Calu3 (cell line): ENCODE data around the gene PSME1. TPM values are rescaled to one million over a fixed set of nuclear protein-coding genes. Genes with fewer than 3 reads are reported as not detected.
A peak's percentile ranks its signal among the peaks of the same experiment; 100 is the strongest.

Experiments
- BruUV-seq: library from RNA; stranded (reverse); fragments of 400-500 nt; replicated peaks from 2 replicates; lab custom pipeline; 2021; lab: Mats Ljungman, UMichigan
- CTCF ChIA-PET: fragments of 300-600 bp; sonication (Branson Sonifier 250); formaldehyde crosslinking; loops from one replicate; lab custom pipeline; 2022; ENCODE audit warnings: antibody characterized with exemption; lab: Charles Lee
- DNase-seq: peaks from one replicate; pipeline ENCODE4 v3.0.0; 2022
- H3K27ac Mint-ChIP-seq: one replicate; pipeline ENCODE4 v1.8.0; 2022; ENCODE audit warnings: mixed read lengths; ENCODE audit not compliant: unreplicated experiment
- H3K27me3 Mint-ChIP-seq: one replicate; pipeline ENCODE4 v1.8.0; 2022; ENCODE audit warnings: mixed read lengths; ENCODE audit not compliant: unreplicated experiment
- H3K36me3 Mint-ChIP-seq: one replicate; pipeline ENCODE4 v1.8.0; 2022; ENCODE audit warnings: mild to moderate bottlenecking, moderate library complexity, mixed read lengths; ENCODE audit not compliant: insufficient read depth, unreplicated experiment
- H3K4me1 Mint-ChIP-seq: one replicate; pipeline ENCODE4 v1.8.0; 2022; ENCODE audit warnings: mild to moderate bottlenecking, low read depth, mixed read lengths; ENCODE audit not compliant: unreplicated experiment
- H3K4me3 Mint-ChIP-seq: one replicate; pipeline ENCODE4 v1.8.0; 2022; ENCODE audit warnings: mild to moderate bottlenecking, low read depth, moderate library complexity, mixed read lengths; ENCODE audit not compliant: unreplicated experiment
- H3K9me3 Mint-ChIP-seq: one replicate; pipeline ENCODE4 v1.8.0; 2022; ENCODE audit warnings: low read depth, mixed read lengths; ENCODE audit not compliant: unreplicated experiment
- CTCF ChIP-seq: fragments of 200-600 bp; IDR thresholded peaks from one replicate; pipeline ENCODE4 v1.8.0; 2022; ENCODE audit warnings: antibody characterized with exemption; ENCODE audit not compliant: unreplicated experiment
- intact Hi-C: fragments of 100-400 bp; cut with micrococcal nuclease; formaldehyde crosslinking; loops from one replicate; pipeline ENCODE4 v1.10.0; 2022; ENCODE audit not compliant: unreplicated experiment
- total RNA-seq: library from RNA; stranded (reverse); gene quantifications from 2 replicates; pipeline ENCODE4 v1.2.3, GENCODE V29; 2022

PSME1 gene
- total RNA-seq, 1 experiment from 2014 or later, result 259 TPM

GRCh38 chr14:24159777-24160498, 23.9 kb downstream of the PSME1 start:
- Mint-ChIP-seq H3K4me1 (peaks cover 15% of the 10 kb centered on the region), H3K36me3 (peaks cover 66% of the 10 kb centered on the region), H3K4me3 (peak overlapping the region; percentile 76), H3K27ac (peak overlapping the region; percentile 86), H3K9me3 (no peaks in the 10 kb centered on the region), H3K27me3 (no peaks in the 10 kb centered on the region)
- intact Hi-C loops, result loop anchor here (2.0 kb wide), 2 partner anchors 13 to 45 kb away; partner anchors contain the start of genes DCAF11, NRL, PSME2 and RNF31
- TF ChIP-seq CTCF, result no peak
- DNase-seq, result no peak
- CTCF ChIA-PET, result interaction anchor here (0.6 to 2.4 kb wide), 6 partner anchors 13 to 83 kb away, joined by 3 to 14 read pairs (median 4); partner anchors contain the start of genes PCK2 and RNF31
- BruUV-seq, result no TSS peak

GRCh38 chr14:24160499-24160849, 24.5 kb downstream of the PSME1 start:
- peak overlapping the region; percentile 86 for H3K27ac Mint-ChIP-seq
- intact Hi-C loops, result loop anchor here (2.0 kb wide), 2 partner anchors 14 to 46 kb away; partner anchors contain the start of genes DCAF11, NRL, PSME2 and RNF31
- peak overlapping the region; percentile 76 for H3K4me3 Mint-ChIP-seq
- no peaks in the 10 kb centered on the region for H3K9me3 Mint-ChIP-seq
- no peak for DNase-seq
- CTCF ChIA-PET, result interaction anchor here (1.2 to 2.4 kb wide), 11 partner anchors 14 to 102 kb away, joined by 3 to 24 read pairs (median 7); partner anchors contain the start of genes DCAF11, EMC9, NRL and PCK2
- peaks cover 65% of the 10 kb centered on the region for H3K36me3 Mint-ChIP-seq
- TF ChIP-seq CTCF, result no peak
- BruUV-seq, result no TSS peak
- peaks cover 15% of the 10 kb centered on the region for H3K4me1 Mint-ChIP-seq
- no peaks in the 10 kb centered on the region for H3K27me3 Mint-ChIP-seq

- CTCF ChIA-PET, result interaction anchor here (0.7 to 2.4 kb wide), 12 partner anchors 14 to 103 kb away, joined by 3 to 24 read pairs (median 7); partner anchors contain the start of genes DCAF11, EMC9, NRL and PCK2
- TSS peak; percentile 44 for BruUV-seq
- Mint-ChIP-seq H3K36me3 (peaks cover 58% of the 10 kb centered on the region), H3K4me1 (peaks cover 15% of the 10 kb centered on the region), H3K27ac (peak within 1 kb of the TSS; percentile 86), H3K4me3 (peak within 1 kb of the TSS; percentile 76), H3K27me3 (no peaks in the 10 kb centered on the region), H3K9me3 (no peaks in the 10 kb centered on the region)
- peak; percentile 75 for TF ChIP-seq CTCF
- peak; percentile 96 for DNase-seq
- intact Hi-C loops, result loop anchor here (2.0 kb wide), 2 partner anchors 14 to 46 kb away; partner anchors contain the start of genes DCAF11, NRL, PSME2 and RNF31
Observed at GRCh38 chr14:24160850-24161804, 25.1 kb downstream of the PSME1 start, which contains the start of gene IRF9. Gene IRF9, plus strand, starts transcription at chr14:24161265. Its CDS starts 880 bp downstream, at chr14:24162145.

- Mint-ChIP-seq H3K9me3 (no peaks in the 10 kb centered on the region), H3K4me1 (peaks cover 15% of the 10 kb centered on the region), H3K27me3 (no peaks in the 10 kb centered on the region), H3K27ac (peak overlapping the region; percentile 86), H3K4me3 (peak overlapping the region; percentile 76), H3K36me3 (peaks cover 65% of the 10 kb centered on the region)
- TF ChIP-seq CTCF, result no peak
- intact Hi-C loops, result no loop called here
- DNase-seq, result no peak
- no TSS peak for BruUV-seq
- CTCF ChIA-PET, result interaction anchor here (1.3 to 2.4 kb wide), 3 partner anchors 15 to 72 kb away, joined by 4 to 24 read pairs (median 9); partner anchors contain the start of genes PSME1, PSME2 and RNF31
Observed at GRCh38 chr14:24162093-24162492, 26.1 kb downstream of the PSME1 start.
